Measurements from ENCODE around the gene NDUFC1.

- no peak for TF ChIP-seq CTCF (optimal IDR thresholded peaks at IDR 0.05 in 1 of 3, IDR thresholded peaks at IDR 0.05 in 1 of 3, conservative IDR thresholded peaks at IDR 0.05 in 1 of 3; ENCODE audit: extremely low read depth in 1 of 3, insufficient read depth in 2 of 3, low read length in 3 of 3)
- TF ChIP-seq EZH2 (IDR thresholded peaks at IDR 0.05; ENCODE audit: low read length), result no peak
Observed at GRCh38 chr4:139304920-139305319, 2.6 kb upstream of the NDUFC1 start.

Measured in keratinocyte (primary cell).